HG02943 (cell line): ENCODE results near the gene WDR76.

ENCODE experiments used
- ATAC-seq: cut with Tn5 transposase; IDR thresholded peaks from one replicate; pipeline ENCODE4 v1.9.1; 2021; ENCODE audit warnings: mild to moderate bottlenecking, low read depth, moderate library complexity; ENCODE audit not compliant: unreplicated experiment

WDR76 gene

GRCh38 chr15:43908516-43909050, 81.8 kb downstream of the WDR76 start:
- no peak for ATAC-seq

GRCh38 chr15:43911235-43911781, 84.5 kb downstream of the WDR76 start:
- ATAC-seq, result no peak

GRCh38 chr15:43912208-43912607, 85.4 kb downstream of the WDR76 start:
- ATAC-seq, result no peak

- no peak for ATAC-seq
Observed at GRCh38 chr15:43913026-43913780, 86.4 kb downstream of the WDR76 start.

GRCh38 chr15:43913941-43914340, 87.1 kb downstream of the WDR76 start:
- no peak for ATAC-seq

- ATAC-seq, result no peak
Observed at GRCh38 chr15:43915631-43916325, 89.0 kb downstream of the WDR76 start.

GRCh38 chr15:43916326-43916660, 89.5 kb downstream of the WDR76 start:
- ATAC-seq, result no peak
